HG02610 (cell line): Measurements from ENCODE around the gene MAD1L1.
"Not testable (repeated sequence)": the region's sequence is repeated elsewhere in the genome, so short reads cannot be mapped to it uniquely, and the experiment has no call there.

ENCODE experiments used
- ATAC-seq: cut with Tn5 transposase; IDR thresholded peaks from one replicate; pipeline ENCODE4 v1.9.1; 2021; ENCODE audit warnings: mild to moderate bottlenecking, moderate library complexity; ENCODE audit not compliant: unreplicated experiment

MAD1L1 gene

GRCh38 chr7:1978656-1979590, 253.8 kb downstream of the MAD1L1 start:
- no peak for ATAC-seq

- ATAC-seq, result no peak
Measured at GRCh38 chr7:1977876-1978441, 254.8 kb downstream of the MAD1L1 start.

GRCh38 chr7:1977059-1977875, 255.5 kb downstream of the MAD1L1 start:
- ATAC-seq, result no peak

GRCh38 chr7:1976521-1976920, 256.2 kb downstream of the MAD1L1 start:
- not testable (repeated sequence) for ATAC-seq

- no peak for ATAC-seq
Measured at GRCh38 chr7:1975581-1975980, 257.2 kb downstream of the MAD1L1 start.

- no peak for ATAC-seq
Measured at GRCh38 chr7:1975179-1975578, 257.6 kb downstream of the MAD1L1 start.

- ATAC-seq, result no peak
Measured at GRCh38 chr7:1974290-1975101, 258.2 kb downstream of the MAD1L1 start.

GRCh38 chr7:1973321-1974251, 259.2 kb downstream of the MAD1L1 start:
- ATAC-seq, result no peak

GRCh38 chr7:1972744-1973143, 260.0 kb downstream of the MAD1L1 start:
- no peak for ATAC-seq

- ATAC-seq, result no peak
Measured at GRCh38 chr7:1971946-1972654, 260.6 kb downstream of the MAD1L1 start.

- ATAC-seq, result no peak
Measured at GRCh38 chr7:1970895-1971294, 261.9 kb downstream of the MAD1L1 start.

GRCh38 chr7:1970285-1970660, 262.5 kb downstream of the MAD1L1 start:
- not testable (repeated sequence) for ATAC-seq

GRCh38 chr7:1969459-1970284, 263.1 kb downstream of the MAD1L1 start:
- ATAC-seq, result no peak

- ATAC-seq, result no peak
Measured at GRCh38 chr7:1968397-1969111, 264.2 kb downstream of the MAD1L1 start.

- no peak for ATAC-seq
Measured at GRCh38 chr7:1967512-1968396, 265.0 kb downstream of the MAD1L1 start.

- ATAC-seq, result no peak
Measured at GRCh38 chr7:1966631-1967200, 266.0 kb downstream of the MAD1L1 start.
